Natural killer cell (primary cell): ENCODE measurements around the gene NHLRC4. TPM values are rescaled to one million over a fixed set of nuclear protein-coding genes. Genes with fewer than 3 reads are reported as not detected.

Experiments
- ATAC-seq, 3 donors: fragments of 150-1000 bp in 2 of 3; fragments of 200-7000 bp in 1 of 3; cut with Tn5 transposase; 1 replicate in 1 of 3; 2 replicates in 2 of 3; pipeline ENCODE4 v1.10.0; 2021; ENCODE audit warnings: mild to moderate bottlenecking in 2 of 3, moderate library complexity in 2 of 3
- DNase-seq, 2 donors: peaks; one replicate each; pipeline versions ENCODE4 v3.0.0 to v3.0.0-alpha.2; 2013 to 2021; ENCODE audit warnings: mixed read lengths in 1 of 2
- H3K27ac ChIP-seq: one replicate; pipeline ENCODE4 v1.5.1; 2013; ENCODE audit warnings: mild to moderate bottlenecking, low read length
- H3K27me3 ChIP-seq: one replicate; pipeline ENCODE4 v1.6.1; 2013; ENCODE audit warnings: low read length; ENCODE audit not compliant: control insufficient read depth, insufficient read depth
- H3K36me3 ChIP-seq: one replicate; pipeline ENCODE4 v1.6.1; 2013; ENCODE audit warnings: low read length; ENCODE audit not compliant: control insufficient read depth, insufficient read depth
- H3K4me1 ChIP-seq: one replicate; pipeline ENCODE4 v1.6.1; 2013; ENCODE audit warnings: low read length; ENCODE audit not compliant: control insufficient read depth, insufficient read depth
- H3K4me3 ChIP-seq: one replicate; pipeline ENCODE4 v1.5.1; 2013; ENCODE audit warnings: low read length
- H3K9me3 ChIP-seq: one replicate; pipeline ENCODE4 v1.6.1; 2013; ENCODE audit warnings: low read length; ENCODE audit not compliant: control insufficient read depth, insufficient read depth
- H3K27ac Mint-ChIP-seq, 2 donors: one replicate each; pipeline ENCODE4 v1.8.0; 2022; ENCODE audit warnings: mild to moderate bottlenecking in 2 of 2, mixed read lengths in 2 of 2, moderate library complexity in 1 of 2
- H3K27me3 Mint-ChIP-seq, 2 donors: one replicate each; pipeline ENCODE4 v1.8.0; 2022; ENCODE audit warnings: low read depth in 2 of 2, mixed read lengths in 2 of 2
- H3K36me3 Mint-ChIP-seq: one replicate; pipeline ENCODE4 v1.8.0; 2022; ENCODE audit warnings: mixed read lengths
- H3K4me1 Mint-ChIP-seq, 2 donors: one replicate each; pipeline ENCODE4 v1.8.0; 2022; ENCODE audit warnings: mixed read lengths in 2 of 2
- H3K4me3 Mint-ChIP-seq: one replicate; pipeline ENCODE4 v1.8.0; 2022; ENCODE audit warnings: mild to moderate bottlenecking, moderate library complexity, mixed read lengths
- H3K9me3 Mint-ChIP-seq, 2 donors: one replicate each; pipeline ENCODE4 v1.8.0; 2022; ENCODE audit warnings: mixed read lengths in 2 of 2
- CTCF ChIP-seq: fragments of 200-600 bp; IDR thresholded peaks from one replicate; pipeline ENCODE4 v1.8.0; 2022; ENCODE audit warnings: antibody characterized with exemption
- WGBS: methylation state at CpG from one replicate; pipeline ENCODE4 v1.1.7; 2013; ENCODE audit warnings: missing lambda C conversion rate; ENCODE audit not compliant: insufficient coverage; 5-methylcytosine and 5-hydroxymethylcytosine counted together
- intact Hi-C: fragments of 100-400 bp; cut with micrococcal nuclease; formaldehyde crosslinking; loops from one replicate; pipeline ENCODE4 v1.14.2; 2022
- total RNA-seq, 4 donors: library from RNA; stranded (reverse); fragments of 120-200 nt in 1 of 4; gene quantifications; one replicate each; pipeline versions ENCODE4 v1.2.3 to v1.2.4, GENCODE V29; 2013 to 2022

The NHLRC4 gene
- total RNA-seq, 3 donors from 2014 or later (not counting 1 experiment from before 2014, with no cell fraction given), result 0.28 to 0.75 (median 0.35) TPM

GRCh38 chr16:574021-574760 is 7.4 kb downstream of the NHLRC4 start:
- H3K4me3 Mint-ChIP-seq, result no peak overlapping the region

GRCh38 chr16:575354-576196 is 8.8 kb downstream of the NHLRC4 start:
- no peak for ATAC-seq
- intact Hi-C loops, result no loop called here
- H3K4me1 ChIP-seq, result peaks cover 15% of the 10 kb centered on the region
- TF ChIP-seq CTCF, result no peak
- Mint-ChIP-seq H3K27ac (no peak overlapping the region), H3K4me3 (no peak overlapping the region), H3K4me1 (peaks cover 14 to 16% of the 10 kb centered on the region in 2 donors), H3K9me3 (no peaks in the 10 kb centered on the region), H3K27me3 (no peaks in the 10 kb centered on the region), H3K36me3 (no peaks in the 10 kb centered on the region)
- H3K36me3 ChIP-seq, result peaks cover 2% of the 10 kb centered on the region
- H3K27me3 ChIP-seq, result no peaks in the 10 kb centered on the region
- no peaks in the 10 kb centered on the region for H3K9me3 ChIP-seq
- no peak overlapping the region for H3K4me3 ChIP-seq
- 93% methylated on average over 35 of the region's 36 CpGs for WGBS
- no peak overlapping the region for H3K27ac ChIP-seq
- DNase-seq, result no peak

More at GRCh38 chr16:574021-574760, 7.4 kb downstream of the NHLRC4 start:
- Mint-ChIP-seq H3K4me1 (peaks cover 16 to 21% of the 10 kb centered on the region in 2 donors), H3K27me3 (no peaks in the 10 kb centered on the region), H3K9me3 (no peaks in the 10 kb centered on the region), H3K36me3 (no peaks in the 10 kb centered on the region), H3K27ac (no peak overlapping the region)
- Histone ChIP-seq H3K27ac (no peak overlapping the region), H3K27me3 (no peaks in the 10 kb centered on the region), H3K36me3 (peaks cover 2% of the 10 kb centered on the region), H3K9me3 (no peaks in the 10 kb centered on the region), H3K4me3 (no peak overlapping the region), H3K4me1 (peaks cover 21% of the 10 kb centered on the region)
- no peak for TF ChIP-seq CTCF
- 97% methylated on average over 46 of the region's 46 CpGs for WGBS
- ATAC-seq (no peak), DNase-seq (no peak)
- intact Hi-C loops, result no loop called here

- peaks cover 8% of the 10 kb centered on the region for H3K4me1 ChIP-seq
- 88% methylated on average over 21 of the region's 21 CpGs for WGBS
- no peaks in the 10 kb centered on the region for H3K27me3 ChIP-seq
- H3K9me3 ChIP-seq, result no peaks in the 10 kb centered on the region
- intact Hi-C loops, result no loop called here
- DNase-seq (no peak), ATAC-seq (no peak)
- no peaks in the 10 kb centered on the region for H3K9me3 Mint-ChIP-seq
- no peaks in the 10 kb centered on the region for H3K36me3 Mint-ChIP-seq
- no peak overlapping the region for H3K27ac Mint-ChIP-seq
- no peak for TF ChIP-seq CTCF
- no peak overlapping the region for H3K4me3 ChIP-seq
- no peak overlapping the region for H3K4me3 Mint-ChIP-seq
- H3K27me3 Mint-ChIP-seq, result no peaks in the 10 kb centered on the region
- peaks cover 2% of the 10 kb centered on the region for H3K36me3 ChIP-seq
- H3K4me1 Mint-ChIP-seq, result peaks cover 7 to 8% of the 10 kb centered on the region in 2 donors
- no peak overlapping the region for H3K27ac ChIP-seq
These were observed 9.5 kb downstream of the NHLRC4 start for GRCh38 chr16:576197-576822.
